Liver (tissue), 9 donors: ENCODE data around the gene ARVCF. TPM values are rescaled to one million over a fixed set of nuclear protein-coding genes. Genes with fewer than 3 reads are reported as not detected.

Experiments used
- DNase-seq: peaks from one replicate; pipeline ENCODE4 v3.0.0-alpha.2; 2017; ENCODE audit warnings: low spot score
- H3K27ac ChIP-seq, 2 donors: one replicate each; pipeline ENCODE4 v1.7.0; 2013; ENCODE audit warnings: inconsistent platforms in 2 of 2, low read length in 2 of 2, control low read depth in 1 of 2, low read depth in 1 of 2, mild to moderate bottlenecking in 1 of 2
- H3K27me3 ChIP-seq, 4 donors: one replicate each; pipeline versions ENCODE4 v1.6.1 to v1.7.0; 2013; ENCODE audit warnings: low read length in 3 of 4, inconsistent platforms in 1 of 4, mild to moderate bottlenecking in 1 of 4, moderate library complexity in 1 of 4; ENCODE audit not compliant: control insufficient read depth in 4 of 4, insufficient read depth in 4 of 4
- H3K36me3 ChIP-seq, 4 donors: one replicate each; pipeline versions ENCODE4 v1.6.1 to v1.7.0; 2013; ENCODE audit warnings: low read length in 3 of 4, mild to moderate bottlenecking in 3 of 4, low read depth in 1 of 4, moderate library complexity in 1 of 4; ENCODE audit not compliant: control insufficient read depth in 4 of 4, insufficient read depth in 3 of 4
- H3K4me1 ChIP-seq, 4 donors: one replicate each; pipeline versions ENCODE4 v1.6.1 to v1.7.0; 2013; ENCODE audit warnings: low read length in 3 of 4, mild to moderate bottlenecking in 3 of 4, moderate library complexity in 1 of 4; ENCODE audit not compliant: control insufficient read depth in 4 of 4, insufficient read depth in 4 of 4
- H3K4me3 ChIP-seq, 3 donors: one replicate each; pipeline versions ENCODE4 v1.6.1 to v1.7.0; 2013; ENCODE audit warnings: low read length in 3 of 3, control low read depth in 1 of 3, low read depth in 1 of 3, mild to moderate bottlenecking in 1 of 3
- H3K9ac ChIP-seq, 2 donors: one replicate each; pipeline ENCODE4 v1.7.0; 2013; ENCODE audit warnings: low read length in 2 of 2, mild to moderate bottlenecking in 2 of 2, moderate library complexity in 2 of 2, control low read depth in 1 of 2, low read depth in 1 of 2
- H3K9me3 ChIP-seq, 4 donors: one replicate each; pipeline versions ENCODE4 v1.6.1 to v1.7.0; 2013; ENCODE audit warnings: low read length in 3 of 4; ENCODE audit not compliant: control insufficient read depth in 4 of 4
- FOXA2 ChIP-seq: IDR thresholded peaks from 2 replicates; pipeline ENCODE4 v1.6.1; 2016; ENCODE audit warnings: antibody characterized with exemption
- GABPA ChIP-seq, 2 donors: IDR thresholded peaks in 1 of 2; conservative IDR thresholded peaks in 1 of 2; 2 replicates each; pipeline ENCODE4 v1.6.1; 2016; ENCODE audit warnings: antibody characterized with exemption in 2 of 2, mild to moderate bottlenecking in 1 of 2, moderate library complexity in 1 of 2
- HNF4A ChIP-seq, 2 donors: conservative IDR thresholded peaks; 2 replicates each; pipeline ENCODE4 v1.6.1; 2016; ENCODE audit warnings: antibody characterized with exemption in 2 of 2, mild to moderate bottlenecking in 2 of 2
- HNF4G ChIP-seq: IDR thresholded peaks from 2 replicates; pipeline ENCODE4 v1.6.1; 2016; ENCODE audit warnings: antibody characterized with exemption
- JUND ChIP-seq, 2 donors: IDR thresholded peaks; 2 replicates each; pipeline ENCODE4 v1.6.1; 2016; ENCODE audit warnings: antibody characterized with exemption in 2 of 2
- RXRA ChIP-seq, 2 donors: IDR thresholded peaks; 2 replicates each; pipeline ENCODE4 v1.6.1; 2017 to 2018; ENCODE audit warnings: antibody characterized with exemption in 2 of 2, mild to moderate bottlenecking in 1 of 2
- TAF1 ChIP-seq: conservative IDR thresholded peaks from 2 replicates; pipeline ENCODE4 v1.6.1; 2016; ENCODE audit warnings: antibody characterized with exemption, mild to moderate bottlenecking
- WGBS: extraction: QIAGEN DNeasy Blood & Tissue Kit; methylation state at CpG from one replicate; pipeline ENCODE4 v1.1.7; 2013; 5-methylcytosine and 5-hydroxymethylcytosine counted together
- polyA plus RNA-seq, 2 donors: library from polyadenylated mRNA; stranded (reverse) in 1 of 2; unstranded in 1 of 2; fragments of 200-250 nt in 1 of 2; fragments of >200 nt in 1 of 2; fragmentation: Nextera tagmentation in 1 of 2; extraction: Ambion mirVana in 1 of 2; gene quantifications; one replicate each; pipeline versions ENCODE4 v1.2.1 to v1.2.3, GENCODE V29; 2013 to 2015
- total RNA-seq, 2 donors: library from RNA; depleted of rRNA; stranded (reverse); fragments of >200 nt; gene quantifications; one replicate each; pipeline ENCODE4 v1.2.3, GENCODE V29; 2014
- TF ChIP-seq, protein P1 (sequence below): fragments of 150-350 bp; IDR thresholded peaks from 2 replicates; pipeline ENCODE4 v1.5.1; 2017; ENCODE audit warnings: improper control_type of control experiment, low read depth, low read length; ENCODE audit not compliant: missing input control
- TF ChIP-seq, protein P2 (sequence below): IDR thresholded peaks from 2 replicates; pipeline ENCODE4 v1.6.1; 2016; ENCODE audit warnings: antibody characterized with exemption
- TF ChIP-seq, protein P3 (sequence below): IDR thresholded peaks from 2 replicates; pipeline ENCODE4 v1.6.1; 2016; ENCODE audit warnings: antibody characterized with exemption, mild to moderate bottlenecking
- donor health status: healthy.
- donor health status: healthy.
- donor health status: healthy.
- donor health status: healthy.
- donor health status: healthy.

The ARVCF gene
- total and polyA plus RNA-seq, 4 donors: 3.8 to 48.8 (median 26.1) TPM

DNA sequence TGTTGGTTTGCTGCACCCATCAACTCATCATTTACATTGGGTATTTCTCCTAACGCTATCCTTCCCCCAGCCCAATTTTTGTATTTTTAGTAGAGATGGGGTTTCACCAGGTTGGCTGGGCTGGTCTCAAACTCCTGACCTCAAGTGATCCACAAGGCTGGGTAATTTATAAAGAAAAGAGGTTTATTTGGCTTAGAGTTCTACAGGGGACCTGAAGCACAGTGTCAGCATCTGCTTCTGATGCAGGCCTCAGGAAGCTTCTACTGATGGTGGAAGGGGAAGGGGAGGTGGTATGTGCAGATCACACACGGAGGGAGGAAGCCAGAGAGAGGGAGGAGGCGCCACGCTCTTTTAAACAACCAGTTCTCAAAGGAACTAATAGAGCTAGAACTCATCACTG, 30.1 kb upstream of the ARVCF start:
- Histone ChIP-seq H3K4me1 (peaks cover 0 to 4% (median 2%) of the 10 kb centered on the region in 4 donors), H3K36me3 (peaks cover 6 to 27% (median 15%) of the 10 kb centered on the region in 4 donors), H3K9ac (no peak overlapping the region), H3K27ac (no peak overlapping the region), H3K4me3 (no peak overlapping the region), H3K27me3 (no peaks in the 10 kb centered on the region), H3K9me3 (no peaks in the 10 kb centered on the region)
- DNase-seq: no peak
- no peak for TF ChIP-seq HNF4G
- TF ChIP-seq GABPA (IDR thresholded peaks at IDR 0.05 in 1 of 2, conservative IDR thresholded peaks at IDR 0.05 in 1 of 2): no peak
- no peak for TF ChIP-seq TAF1
- WGBS: 96% methylated on average over 4 of the region's 4 CpGs

DNA sequence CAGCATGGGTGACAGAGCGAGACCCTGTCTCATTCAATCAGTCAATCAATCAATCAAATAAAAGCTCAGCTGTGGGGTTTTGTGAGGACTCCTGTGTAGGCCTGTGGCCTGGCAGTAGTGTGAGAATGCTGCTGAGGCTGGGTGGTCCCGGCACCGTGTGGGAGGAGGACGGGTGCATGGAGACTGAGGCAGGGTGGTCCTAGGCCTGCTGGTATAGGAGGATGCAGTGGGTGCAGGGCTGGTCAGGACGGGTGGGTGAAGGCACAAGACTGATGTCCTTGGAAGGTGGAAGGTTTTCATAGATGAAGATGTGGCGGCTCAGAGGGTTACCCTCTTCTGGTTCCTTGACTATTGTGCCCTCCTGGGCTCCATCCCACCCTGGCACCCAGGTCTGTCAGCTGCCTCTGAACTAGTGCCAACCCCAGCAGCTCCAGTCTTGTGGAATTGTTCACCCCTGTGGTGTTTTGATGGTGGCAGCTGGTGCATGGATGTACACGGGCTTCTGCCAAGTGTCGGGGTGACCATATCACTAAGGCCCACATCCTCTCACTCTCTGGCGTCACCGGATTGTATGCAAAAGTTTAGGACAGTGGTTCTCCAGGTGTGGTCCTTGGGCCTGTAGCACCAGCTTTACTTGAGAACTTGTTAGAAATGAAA, 28.0 kb upstream of the ARVCF start:
- Histone ChIP-seq H3K27me3 (no peaks in the 10 kb centered on the region), H3K9ac (no peak overlapping the region), H3K4me3 (no peak overlapping the region), H3K36me3 (peaks cover 6 to 36% (median 14%) of the 10 kb centered on the region in 4 donors), H3K4me1 (peaks cover 0 to 4% (median 2%) of the 10 kb centered on the region in 4 donors), H3K9me3 (no peaks in the 10 kb centered on the region), H3K27ac (no peak overlapping the region)
- 91% methylated on average over 10 of the region's 10 CpGs for WGBS
- DNase-seq: no peak
- TF ChIP-seq TAF1 (no peak), HNF4A (conservative IDR thresholded peaks at IDR 0.05) (no peak), FOXA2 (no peak), RXRA (IDR thresholded peaks at IDR 0.05) (no peak)
- TF ChIP-seq, protein P1, sequence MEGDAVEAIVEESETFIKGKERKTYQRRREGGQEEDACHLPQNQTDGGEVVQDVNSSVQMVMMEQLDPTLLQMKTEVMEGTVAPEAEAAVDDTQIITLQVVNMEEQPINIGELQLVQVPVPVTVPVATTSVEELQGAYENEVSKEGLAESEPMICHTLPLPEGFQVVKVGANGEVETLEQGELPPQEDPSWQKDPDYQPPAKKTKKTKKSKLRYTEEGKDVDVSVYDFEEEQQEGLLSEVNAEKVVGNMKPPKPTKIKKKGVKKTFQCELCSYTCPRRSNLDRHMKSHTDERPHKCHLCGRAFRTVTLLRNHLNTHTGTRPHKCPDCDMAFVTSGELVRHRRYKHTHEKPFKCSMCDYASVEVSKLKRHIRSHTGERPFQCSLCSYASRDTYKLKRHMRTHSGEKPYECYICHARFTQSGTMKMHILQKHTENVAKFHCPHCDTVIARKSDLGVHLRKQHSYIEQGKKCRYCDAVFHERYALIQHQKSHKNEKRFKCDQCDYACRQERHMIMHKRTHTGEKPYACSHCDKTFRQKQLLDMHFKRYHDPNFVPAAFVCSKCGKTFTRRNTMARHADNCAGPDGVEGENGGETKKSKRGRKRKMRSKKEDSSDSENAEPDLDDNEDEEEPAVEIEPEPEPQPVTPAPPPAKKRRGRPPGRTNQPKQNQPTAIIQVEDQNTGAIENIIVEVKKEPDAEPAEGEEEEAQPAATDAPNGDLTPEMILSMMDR: no peak
- TF ChIP-seq, protein P2, sequence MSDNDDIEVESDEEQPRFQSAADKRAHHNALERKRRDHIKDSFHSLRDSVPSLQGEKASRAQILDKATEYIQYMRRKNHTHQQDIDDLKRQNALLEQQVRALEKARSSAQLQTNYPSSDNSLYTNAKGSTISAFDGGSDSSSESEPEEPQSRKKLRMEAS: no peak

DNA sequence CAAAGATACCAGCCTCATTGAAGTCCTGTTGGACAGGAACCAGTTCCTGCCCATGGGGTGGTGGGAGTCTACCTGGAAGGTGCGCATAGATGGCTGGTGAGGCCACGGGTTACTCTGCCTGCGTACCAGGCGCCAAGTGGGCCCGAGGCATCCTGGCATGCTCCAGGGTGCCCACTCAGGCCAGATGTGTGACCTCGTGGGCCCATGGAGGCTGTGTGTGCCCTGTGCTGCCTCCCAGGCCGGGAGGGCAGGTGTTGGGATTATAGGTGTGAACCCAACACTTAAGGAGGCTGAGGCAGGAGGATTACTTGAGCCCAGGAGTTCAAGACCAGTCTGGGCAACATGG, 27.3 kb upstream of the ARVCF start:
- no peak overlapping the region for H3K27ac ChIP-seq
- peaks cover 6 to 36% (median 16%) of the 10 kb centered on the region in 4 donors for H3K36me3 ChIP-seq
- H3K4me3 ChIP-seq: no peak overlapping the region
- TF ChIP-seq, protein P3, sequence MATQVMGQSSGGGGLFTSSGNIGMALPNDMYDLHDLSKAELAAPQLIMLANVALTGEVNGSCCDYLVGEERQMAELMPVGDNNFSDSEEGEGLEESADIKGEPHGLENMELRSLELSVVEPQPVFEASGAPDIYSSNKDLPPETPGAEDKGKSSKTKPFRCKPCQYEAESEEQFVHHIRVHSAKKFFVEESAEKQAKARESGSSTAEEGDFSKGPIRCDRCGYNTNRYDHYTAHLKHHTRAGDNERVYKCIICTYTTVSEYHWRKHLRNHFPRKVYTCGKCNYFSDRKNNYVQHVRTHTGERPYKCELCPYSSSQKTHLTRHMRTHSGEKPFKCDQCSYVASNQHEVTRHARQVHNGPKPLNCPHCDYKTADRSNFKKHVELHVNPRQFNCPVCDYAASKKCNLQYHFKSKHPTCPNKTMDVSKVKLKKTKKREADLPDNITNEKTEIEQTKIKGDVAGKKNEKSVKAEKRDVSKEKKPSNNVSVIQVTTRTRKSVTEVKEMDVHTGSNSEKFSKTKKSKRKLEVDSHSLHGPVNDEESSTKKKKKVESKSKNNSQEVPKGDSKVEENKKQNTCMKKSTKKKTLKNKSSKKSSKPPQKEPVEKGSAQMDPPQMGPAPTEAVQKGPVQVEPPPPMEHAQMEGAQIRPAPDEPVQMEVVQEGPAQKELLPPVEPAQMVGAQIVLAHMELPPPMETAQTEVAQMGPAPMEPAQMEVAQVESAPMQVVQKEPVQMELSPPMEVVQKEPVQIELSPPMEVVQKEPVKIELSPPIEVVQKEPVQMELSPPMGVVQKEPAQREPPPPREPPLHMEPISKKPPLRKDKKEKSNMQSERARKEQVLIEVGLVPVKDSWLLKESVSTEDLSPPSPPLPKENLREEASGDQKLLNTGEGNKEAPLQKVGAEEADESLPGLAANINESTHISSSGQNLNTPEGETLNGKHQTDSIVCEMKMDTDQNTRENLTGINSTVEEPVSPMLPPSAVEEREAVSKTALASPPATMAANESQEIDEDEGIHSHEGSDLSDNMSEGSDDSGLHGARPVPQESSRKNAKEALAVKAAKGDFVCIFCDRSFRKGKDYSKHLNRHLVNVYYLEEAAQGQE: no peak
- TF ChIP-seq JUND (IDR thresholded peaks at IDR 0.05) (no peak), RXRA (IDR thresholded peaks at IDR 0.05) (no peak), HNF4A (conservative IDR thresholded peaks at IDR 0.05) (no peak), HNF4G (no peak), GABPA (IDR thresholded peaks at IDR 0.05 in 1 of 2, conservative IDR thresholded peaks at IDR 0.05 in 1 of 2) (no peak)
- TF ChIP-seq, protein P2: no peak
- TF ChIP-seq, protein P1: no peak
- no peaks in the 10 kb centered on the region for H3K27me3 ChIP-seq
- no peaks in the 10 kb centered on the region for H3K9me3 ChIP-seq
- H3K9ac ChIP-seq: no peak overlapping the region
- no peak for DNase-seq
- H3K4me1 ChIP-seq: peaks cover 0 to 4% (median 2%) of the 10 kb centered on the region in 4 donors
- 97% methylated on average over 7 of the region's 7 CpGs for WGBS
